K562 (cell line): Measurements from ENCODE around the gene USP5. TPM values are rescaled to one million over a fixed set of nuclear protein-coding genes. Genes with fewer than 3 reads are reported as not detected.

Source experiments
- DLX4 ChIP-seq: fragments of 250-450 bp; sonication (Bioruptor Pico); IDR thresholded peaks from 2 replicates; pipeline ENCODE4 v1.6.1; 2021; ENCODE audit warnings: mild to moderate bottlenecking
- MYNN ChIP-seq, 2 experiments: sonication (generic); formaldehyde crosslinking in 1 of 2; IDR thresholded peaks; 2 replicates each; pipeline versions ENCODE4 v1.5.0 to v1.6.1; 2016 to 2020; ENCODE audit warnings: antibody characterized with exemption in 1 of 2, missing genetic modification reagents in 1 of 2
- NR2C2 ChIP-seq, 2 experiments: fragments of 200-800 bp in 1 of 2; sonication (Bioruptor generic) in 1 of 2; sonication (generic) in 1 of 2; formaldehyde crosslinking in 1 of 2; IDR thresholded peaks; 2 replicates each; pipeline versions ENCODE4 v1.6.1 to v1.8.0; 2016 to 2022; ENCODE audit warnings: mild to moderate bottlenecking in 1 of 2, missing compliant biosample characterization in 1 of 2, missing genetic modification characterization in 1 of 2, missing genetic modification reagents in 1 of 2
- PHTF2 ChIP-seq: fragments of 250-450 bp; sonication (Bioruptor Pico); IDR thresholded peaks from 2 replicates; pipeline ENCODE4 v1.5.0; 2021; ENCODE audit warnings: mild to moderate bottlenecking
- POLR2G ChIP-seq: fragments of 200-400 bp; formaldehyde crosslinking; IDR thresholded peaks from 2 replicates; pipeline ENCODE4 v1.6.1; 2017; ENCODE audit warnings: low read depth, mild to moderate bottlenecking, antibody characterized with exemption, low read length, moderate library complexity
- RB1 ChIP-seq: fragments of 450-650 bp; IDR thresholded peaks from 2 replicates; pipeline ENCODE4 v1.6.1; 2017; ENCODE audit warnings: low read depth, mild to moderate bottlenecking
- ZBTB1 ChIP-seq: sonication (generic); formaldehyde crosslinking; IDR thresholded peaks from 2 replicates; pipeline ENCODE4 v1.8.1; 2023; ENCODE audit warnings: missing genetic modification reagents, low read depth, mild to moderate bottlenecking, borderline replicate concordance
- ZBTB34 ChIP-seq: fragments of 250-450 bp; sonication (Bioruptor Pico); IDR thresholded peaks from 2 replicates; pipeline ENCODE4 v1.8.0; 2021; ENCODE audit warnings: mild to moderate bottlenecking, moderate library complexity
- ZBTB7A ChIP-seq: IDR thresholded peaks from 2 replicates; pipeline ENCODE4 v1.6.1; 2011; ENCODE audit warnings: low read depth, mild to moderate bottlenecking, low read length, moderate library complexity, borderline replicate concordance; ENCODE audit not compliant: control insufficient read depth
- ZNF134 ChIP-seq: fragments of 250-450 bp; sonication (Bioruptor Pico); conservative IDR thresholded peaks from 2 replicates; pipeline ENCODE4 v1.4.0; 2020
- ZNF24 ChIP-seq: fragments of 450-650 bp; IDR thresholded peaks from 2 replicates; pipeline ENCODE4 v1.6.1; 2016
- ZNF584 ChIP-seq: fragments of 200-800 bp; sonication (Bioruptor generic); IDR thresholded peaks from 2 replicates; pipeline ENCODE4 v1.6.1; 2016; ENCODE audit warnings: low read depth, mild to moderate bottlenecking, missing genetic modification characterization, missing compliant biosample characterization
- polyA plus RNA-seq, 8 experiments: library from polyadenylated mRNA; depleted of rRNA in 4 of 8; stranded (reverse) in 5 of 8; unstranded in 3 of 8; fragments of >200 nt; fragmentation: Nextera tagmentation in 2 of 8; fragmentation: Illumina TruSeq in 1 of 8; extraction: Ambion mirVana in 2 of 8; extraction: Trizol in 1 of 8; gene quantifications; 2 replicates each; pipeline versions ENCODE4 v1.2.1 to v1.2.3, GENCODE V29; 2011 to 2014; ENCODE audit warnings: inconsistent platforms in 1 of 8, missing spikeins in 1 of 8
- total RNA-seq, 7 experiments: library from RNA; depleted of rRNA in 6 of 7; stranded (reverse); fragments of >200 nt in 6 of 7; fragmentation: Illumina TruSeq in 2 of 7; extraction: Trizol in 2 of 7; gene quantifications; 2 replicates each; pipeline versions ENCODE4 v1.2.1 to v1.2.3, GENCODE V29; 2011 to 2021; ENCODE audit warnings: low replicate concordance in 1 of 7
- TF ChIP-seq, protein P1 (sequence below): fragments of 450-650 bp; conservative IDR thresholded peaks from 2 replicates; pipeline ENCODE4 v1.6.1; 2016; ENCODE audit warnings: missing genetic modification characterization, low read depth, mild to moderate bottlenecking, missing compliant biosample characterization, moderate library complexity
- TF ChIP-seq, protein P2 (sequence below): fragments of 450-650 bp; IDR thresholded peaks from 2 replicates; pipeline ENCODE4 v1.6.1; 2016; ENCODE audit warnings: mild to moderate bottlenecking
- TF ChIP-seq, protein P3 (sequence below): sonication (generic); formaldehyde crosslinking; IDR thresholded peaks from 2 replicates; pipeline ENCODE4 v1.4.0; 2020; ENCODE audit warnings: mild to moderate bottlenecking, missing genetic modification reagents
- TF ChIP-seq, protein P4 (sequence below), 3 experiments: IDR thresholded peaks in 2 of 3; conservative IDR thresholded peaks in 1 of 3; 2 replicates each; pipeline ENCODE4 v1.5.1; 2011 to 2012; ENCODE audit warnings: low read length in 3 of 3, mild to moderate bottlenecking in 3 of 3, control low read depth in 2 of 3, improper control_type of control experiment in 1 of 3, inconsistent platforms in 1 of 3, low read depth in 1 of 3, mixed read lengths in 1 of 3, moderate library complexity in 1 of 3; ENCODE audit not compliant: insufficient read depth in 2 of 3

USP5 gene
- total and polyA plus RNA-seq, 9 of the 15 experiments (the other 6 are each of a cell fraction or from before 2014, with no cell fraction given): 1.4 to 107 (median 48.6) TPM

DNA sequence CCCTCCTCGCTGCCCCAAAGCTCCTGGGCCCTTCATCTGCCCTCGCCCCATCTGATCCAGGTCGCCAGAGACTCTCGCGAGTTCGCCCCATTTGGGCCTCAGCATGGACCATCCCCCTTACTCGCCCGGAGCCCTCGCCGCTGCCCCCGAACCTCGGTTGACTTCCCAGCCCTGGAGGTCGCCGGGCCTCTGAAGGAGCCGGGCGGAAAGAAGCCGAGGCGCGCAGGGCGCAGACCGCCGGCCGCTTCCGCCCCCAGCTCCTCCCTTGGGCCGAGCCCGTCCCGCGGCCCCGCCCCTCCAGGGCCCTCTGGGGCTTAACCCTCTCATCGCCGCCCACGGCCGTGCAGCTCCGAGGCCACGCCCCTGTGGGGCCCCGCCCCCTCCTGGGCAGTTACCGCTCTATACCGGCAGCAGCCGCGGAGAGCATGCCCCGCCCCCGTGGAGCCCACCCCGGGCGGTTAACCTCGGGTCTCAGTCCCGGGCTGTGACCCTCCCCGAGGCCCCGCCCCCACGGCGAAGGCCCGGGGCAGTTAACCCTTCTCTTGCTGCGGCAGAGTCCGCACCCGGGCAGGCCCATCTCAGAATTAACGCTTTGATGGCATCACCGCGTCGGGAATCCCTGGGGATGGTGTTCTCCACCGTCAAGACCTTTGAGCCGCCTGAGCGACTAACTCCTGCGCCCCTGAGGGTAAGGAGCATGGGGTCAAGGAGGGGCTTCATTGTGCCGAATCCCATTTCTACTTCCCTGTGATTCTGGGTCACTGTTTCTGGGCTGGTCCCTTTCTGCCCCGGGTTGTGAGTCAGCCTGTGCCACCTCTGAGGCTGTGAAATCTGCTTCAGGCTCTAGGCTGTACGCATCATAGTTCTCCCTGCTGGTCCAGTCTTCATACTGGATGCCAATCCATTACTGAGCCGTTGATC, 21.4 kb downstream of the USP5 start, which contains the start of gene SPSB2 (continued):
- TF ChIP-seq ZNF584 (CRISPR knock-in tag) (no peak), ZNF24 (no peak), PHTF2 (no peak), POLR2G (peak; percentile 82), DLX4 (CRISPR knock-in tag) (no peak), ZNF134 (CRISPR knock-in tag) (no peak), ZBTB1 (no peak), NR2C2 (CRISPR knock-in tag; IDR thresholded peaks at IDR 0.05) (no peak), NR2C2 (tag; IDR thresholded peaks at IDR 0.05) (0 out of 2 replicates have a peak, but pooled peaks have one; percentile 51), ZBTB34 (CRISPR knock-in tag) (no peak), MYNN (IDR thresholded peaks at IDR 0.05) (no peak), MYNN (CRISPR knock-in tag; IDR thresholded peaks at IDR 0.05) (no peak), RB1 (peak; percentile 76; the same call in 1 of the 2 replicates), ZBTB7A (peak; percentile 91)
- TF ChIP-seq, protein P1, sequence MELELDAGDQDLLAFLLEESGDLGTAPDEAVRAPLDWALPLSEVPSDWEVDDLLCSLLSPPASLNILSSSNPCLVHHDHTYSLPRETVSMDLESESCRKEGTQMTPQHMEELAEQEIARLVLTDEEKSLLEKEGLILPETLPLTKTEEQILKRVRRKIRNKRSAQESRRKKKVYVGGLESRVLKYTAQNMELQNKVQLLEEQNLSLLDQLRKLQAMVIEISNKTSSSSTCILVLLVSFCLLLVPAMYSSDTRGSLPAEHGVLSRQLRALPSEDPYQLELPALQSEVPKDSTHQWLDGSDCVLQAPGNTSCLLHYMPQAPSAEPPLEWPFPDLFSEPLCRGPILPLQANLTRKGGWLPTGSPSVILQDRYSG (tag): no peak
- TF ChIP-seq, protein P2, sequence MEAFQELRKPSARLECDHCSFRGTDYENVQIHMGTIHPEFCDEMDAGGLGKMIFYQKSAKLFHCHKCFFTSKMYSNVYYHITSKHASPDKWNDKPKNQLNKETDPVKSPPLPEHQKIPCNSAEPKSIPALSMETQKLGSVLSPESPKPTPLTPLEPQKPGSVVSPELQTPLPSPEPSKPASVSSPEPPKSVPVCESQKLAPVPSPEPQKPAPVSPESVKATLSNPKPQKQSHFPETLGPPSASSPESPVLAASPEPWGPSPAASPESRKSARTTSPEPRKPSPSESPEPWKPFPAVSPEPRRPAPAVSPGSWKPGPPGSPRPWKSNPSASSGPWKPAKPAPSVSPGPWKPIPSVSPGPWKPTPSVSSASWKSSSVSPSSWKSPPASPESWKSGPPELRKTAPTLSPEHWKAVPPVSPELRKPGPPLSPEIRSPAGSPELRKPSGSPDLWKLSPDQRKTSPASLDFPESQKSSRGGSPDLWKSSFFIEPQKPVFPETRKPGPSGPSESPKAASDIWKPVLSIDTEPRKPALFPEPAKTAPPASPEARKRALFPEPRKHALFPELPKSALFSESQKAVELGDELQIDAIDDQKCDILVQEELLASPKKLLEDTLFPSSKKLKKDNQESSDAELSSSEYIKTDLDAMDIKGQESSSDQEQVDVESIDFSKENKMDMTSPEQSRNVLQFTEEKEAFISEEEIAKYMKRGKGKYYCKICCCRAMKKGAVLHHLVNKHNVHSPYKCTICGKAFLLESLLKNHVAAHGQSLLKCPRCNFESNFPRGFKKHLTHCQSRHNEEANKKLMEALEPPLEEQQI: no peak
- TF ChIP-seq, protein P3, sequence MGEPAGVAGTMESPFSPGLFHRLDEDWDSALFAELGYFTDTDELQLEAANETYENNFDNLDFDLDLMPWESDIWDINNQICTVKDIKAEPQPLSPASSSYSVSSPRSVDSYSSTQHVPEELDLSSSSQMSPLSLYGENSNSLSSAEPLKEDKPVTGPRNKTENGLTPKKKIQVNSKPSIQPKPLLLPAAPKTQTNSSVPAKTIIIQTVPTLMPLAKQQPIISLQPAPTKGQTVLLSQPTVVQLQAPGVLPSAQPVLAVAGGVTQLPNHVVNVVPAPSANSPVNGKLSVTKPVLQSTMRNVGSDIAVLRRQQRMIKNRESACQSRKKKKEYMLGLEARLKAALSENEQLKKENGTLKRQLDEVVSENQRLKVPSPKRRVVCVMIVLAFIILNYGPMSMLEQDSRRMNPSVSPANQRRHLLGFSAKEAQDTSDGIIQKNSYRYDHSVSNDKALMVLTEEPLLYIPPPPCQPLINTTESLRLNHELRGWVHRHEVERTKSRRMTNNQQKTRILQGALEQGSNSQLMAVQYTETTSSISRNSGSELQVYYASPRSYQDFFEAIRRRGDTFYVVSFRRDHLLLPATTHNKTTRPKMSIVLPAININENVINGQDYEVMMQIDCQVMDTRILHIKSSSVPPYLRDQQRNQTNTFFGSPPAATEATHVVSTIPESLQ: no peak
- TF ChIP-seq, protein P4, sequence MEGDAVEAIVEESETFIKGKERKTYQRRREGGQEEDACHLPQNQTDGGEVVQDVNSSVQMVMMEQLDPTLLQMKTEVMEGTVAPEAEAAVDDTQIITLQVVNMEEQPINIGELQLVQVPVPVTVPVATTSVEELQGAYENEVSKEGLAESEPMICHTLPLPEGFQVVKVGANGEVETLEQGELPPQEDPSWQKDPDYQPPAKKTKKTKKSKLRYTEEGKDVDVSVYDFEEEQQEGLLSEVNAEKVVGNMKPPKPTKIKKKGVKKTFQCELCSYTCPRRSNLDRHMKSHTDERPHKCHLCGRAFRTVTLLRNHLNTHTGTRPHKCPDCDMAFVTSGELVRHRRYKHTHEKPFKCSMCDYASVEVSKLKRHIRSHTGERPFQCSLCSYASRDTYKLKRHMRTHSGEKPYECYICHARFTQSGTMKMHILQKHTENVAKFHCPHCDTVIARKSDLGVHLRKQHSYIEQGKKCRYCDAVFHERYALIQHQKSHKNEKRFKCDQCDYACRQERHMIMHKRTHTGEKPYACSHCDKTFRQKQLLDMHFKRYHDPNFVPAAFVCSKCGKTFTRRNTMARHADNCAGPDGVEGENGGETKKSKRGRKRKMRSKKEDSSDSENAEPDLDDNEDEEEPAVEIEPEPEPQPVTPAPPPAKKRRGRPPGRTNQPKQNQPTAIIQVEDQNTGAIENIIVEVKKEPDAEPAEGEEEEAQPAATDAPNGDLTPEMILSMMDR (IDR thresholded peaks at IDR 0.05 in 2 of 3, conservative IDR thresholded peaks at IDR 0.05 in 1 of 3; ENCODE audit: insufficient read depth in 2 of 3, low read depth in 1 of 3, low read length in 3 of 3): no peak
